Neural cell (in vitro differentiated cells): ENCODE measurements around the gene BEND5.

Experiments used
- CTCF ChIP-seq: fragments of 450-650 bp; IDR thresholded peaks from 2 replicates; pipeline ENCODE4 v1.5.1; 2014; ENCODE audit warnings: antibody characterized with exemption, mild to moderate bottlenecking, moderate library complexity; ENCODE audit not compliant: poor library complexity, severe bottlenecking
- EP300 ChIP-seq: fragments of 450-650 bp; conservative IDR thresholded peaks from 2 replicates; pipeline ENCODE4 v1.6.1; 2014; ENCODE audit warnings: antibody characterized with exemption, mild to moderate bottlenecking, moderate library complexity; ENCODE audit not compliant: poor library complexity, severe bottlenecking
- EZH2 ChIP-seq: fragments of 200-600, 300-800 bp; shearing (Covaris generic), sonication (generic); IDR thresholded peaks from 2 replicates; pipeline ENCODE4 v1.6.1; 2014; ENCODE audit warnings: antibody characterized with exemption, low read length, borderline replicate concordance, mild to moderate bottlenecking; ENCODE audit not compliant: insufficient read depth, poor library complexity, severe bottlenecking
- POLR2AphosphoS5 ChIP-seq: IDR thresholded peaks from 2 replicates; pipeline ENCODE4 v1.6.1; 2012
- RAD21 ChIP-seq: fragments of 450-650 bp; conservative IDR thresholded peaks from 2 replicates; pipeline ENCODE4 v1.6.1; 2014; ENCODE audit warnings: antibody characterized with exemption, mild to moderate bottlenecking, moderate library complexity
- REST ChIP-seq: IDR thresholded peaks from 2 replicates; pipeline ENCODE4 v1.6.1; 2012; ENCODE audit warnings: borderline replicate concordance
- SMC3 ChIP-seq: fragments of 450-650 bp; conservative IDR thresholded peaks from 2 replicates; pipeline ENCODE4 v1.6.1; 2014; ENCODE audit warnings: antibody characterized with exemption, mild to moderate bottlenecking, moderate library complexity; ENCODE audit not compliant: poor library complexity
- TAF1 ChIP-seq: IDR thresholded peaks from 2 replicates; pipeline ENCODE4 v1.6.1; 2012; ENCODE audit warnings: low read depth

- TF ChIP-seq CTCF (no peak), POLR2AphosphoS5 (no peak), RAD21 (no peak), EP300 (no peak), SMC3 (no peak), REST (no peak), EZH2 (no peak), TAF1 (no peak)
These were observed 97.8 kb downstream of the BEND5 start for GRCh38 chr1:48678710-48679505.
